Kidney (tissue), 14 donors: ENCODE results near the gene FGFR3. TPM values are rescaled to one million over a fixed set of nuclear protein-coding genes. Genes with fewer than 3 reads are reported as not detected.
A peak's percentile ranks its signal among the peaks of the same experiment; 100 is the strongest.

Experiments used
- DNase-seq, 5 donors: peaks; one replicate each; pipeline ENCODE4 v3.0.0-alpha.2; 2013 to 2020
- FAIRE-seq: peaks from 2 replicates; lab custom pipeline; 2012; peaks lifted over from hg19 to GRCh38; lab: Jason Lieb, UNC
- H3K27ac ChIP-seq, 2 donors: one replicate each; pipeline ENCODE4 v1.7.0; 2013; ENCODE audit warnings: low read depth in 2 of 2, low read length in 2 of 2, inconsistent platforms in 1 of 2
- H3K27me3 ChIP-seq: one replicate; pipeline ENCODE4 v1.7.1; 2013; ENCODE audit warnings: low read length, inconsistent platforms; ENCODE audit not compliant: control insufficient read depth, insufficient read depth
- H3K36me3 ChIP-seq, 3 donors: one replicate each; pipeline versions ENCODE4 v1.7.0 to v1.7.1; 2013; ENCODE audit warnings: low read length in 3 of 3, control low read depth in 1 of 3, inconsistent platforms in 1 of 3; ENCODE audit not compliant: insufficient read depth in 3 of 3, control insufficient read depth in 2 of 3
- H3K4me1 ChIP-seq, 3 donors: one replicate each; pipeline versions ENCODE4 v1.7.0 to v1.7.1; 2013; ENCODE audit warnings: low read length in 3 of 3, inconsistent platforms in 1 of 3, low read depth in 1 of 3; ENCODE audit not compliant: control insufficient read depth in 2 of 3, insufficient read depth in 2 of 3
- H3K4me3 ChIP-seq, 3 donors: one replicate each; pipeline versions ENCODE4 v1.7.0 to v1.8.1; 2013; ENCODE audit warnings: low read length in 3 of 3, control low read depth in 1 of 3, inconsistent platforms in 1 of 3
- H3K9ac ChIP-seq, 3 donors: one replicate each; pipeline versions ENCODE4 v1.7.0 to v1.7.1; 2013; ENCODE audit warnings: low read length in 3 of 3, control low read depth in 1 of 3, inconsistent platforms in 1 of 3
- H3K9me3 ChIP-seq, 3 donors: one replicate each; pipeline versions ENCODE4 v1.7.0 to v1.7.1; 2013; ENCODE audit warnings: low read length in 3 of 3, control low read depth in 1 of 3, inconsistent platforms in 1 of 3; ENCODE audit not compliant: control insufficient read depth in 2 of 3, insufficient read depth in 1 of 3
- intact Hi-C: fragments of 100-400 bp; cut with DNase I; formaldehyde crosslinking; loops from one replicate; pipeline ENCODE4 v1.11.1; 2022
- polyA plus RNA-seq: library from polyadenylated mRNA; stranded (reverse); fragments of 350-450 nt; fragmentation: Illumina TruSeq; extraction: RNeasy Lipid Tissue Mini Kit (QIAGEN cat#74804); gene quantifications from one replicate; pipeline ENCODE4 v1.2.3, GENCODE V29; 2014; ENCODE audit warnings: low read depth, low replicate concordance; ENCODE audit not compliant: insufficient read depth
- total RNA-seq: library from RNA; stranded (reverse); fragmentation: NEBNext Ultra II Directional; extraction: Animal tissue kit (Norgen Biotek cat#: 25700); gene quantifications from one replicate; pipeline ENCODE4 v1.2.1, GENCODE V29; 2021
- TF ChIP-seq, protein P1 (sequence below): IDR thresholded peaks from 3 replicates; pipeline ENCODE4 v1.5.1; 2012; ENCODE audit warnings: mild to moderate bottlenecking, moderate library complexity, borderline replicate concordance; ENCODE audit not compliant: insufficient read depth; ENCODE audit errors: extremely low read depth
- donor health status: control.
- donor health status: control.
- donor health status: control.
- donor health status: control.
- donor health status: control.
- donor health status: DM: yes; HTN: yes; CAD: no.
- donor health status: Normal renal cell carcinoma (clear cell type).

Gene FGFR3
- total and polyA plus RNA-seq, 2 donors from 2014 or later = 25.5 to 28.5 TPM

DNA sequence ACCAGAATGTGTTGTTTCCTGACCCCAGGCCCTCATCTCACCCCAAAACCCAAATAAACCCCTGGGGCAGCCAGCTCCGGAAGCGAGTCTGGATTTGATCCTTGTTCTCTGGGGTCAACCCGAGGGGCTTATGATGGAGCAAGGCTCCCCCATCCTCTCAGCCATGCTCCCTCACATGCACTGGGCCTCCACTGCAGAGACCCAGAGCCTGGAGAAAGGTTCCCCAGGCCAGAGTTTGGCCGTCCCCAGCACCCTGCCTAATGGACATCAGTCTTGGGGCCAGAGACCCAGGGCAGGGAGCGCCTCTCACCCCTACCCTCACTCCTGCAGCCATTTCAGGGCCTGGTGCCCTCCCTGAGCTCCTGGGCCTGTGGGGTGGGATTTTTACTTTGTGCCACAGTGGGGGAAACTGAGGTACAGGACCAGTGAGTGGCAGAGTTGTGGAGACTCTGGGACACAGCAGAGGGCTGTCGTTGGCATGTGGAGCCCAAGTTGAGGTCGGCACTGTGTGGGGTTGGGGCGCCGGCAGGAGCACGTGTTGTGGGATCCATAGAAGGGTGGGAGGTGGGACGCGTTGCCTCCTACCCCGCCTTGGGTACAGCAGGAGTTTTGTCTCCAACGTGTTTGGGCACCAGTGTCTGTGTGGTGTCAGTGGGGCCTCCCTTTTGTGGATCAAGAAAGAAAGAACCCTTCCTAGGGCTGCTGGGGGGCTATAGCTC is 3.6 kb downstream of the FGFR3 start:
- TF ChIP-seq, protein P1, sequence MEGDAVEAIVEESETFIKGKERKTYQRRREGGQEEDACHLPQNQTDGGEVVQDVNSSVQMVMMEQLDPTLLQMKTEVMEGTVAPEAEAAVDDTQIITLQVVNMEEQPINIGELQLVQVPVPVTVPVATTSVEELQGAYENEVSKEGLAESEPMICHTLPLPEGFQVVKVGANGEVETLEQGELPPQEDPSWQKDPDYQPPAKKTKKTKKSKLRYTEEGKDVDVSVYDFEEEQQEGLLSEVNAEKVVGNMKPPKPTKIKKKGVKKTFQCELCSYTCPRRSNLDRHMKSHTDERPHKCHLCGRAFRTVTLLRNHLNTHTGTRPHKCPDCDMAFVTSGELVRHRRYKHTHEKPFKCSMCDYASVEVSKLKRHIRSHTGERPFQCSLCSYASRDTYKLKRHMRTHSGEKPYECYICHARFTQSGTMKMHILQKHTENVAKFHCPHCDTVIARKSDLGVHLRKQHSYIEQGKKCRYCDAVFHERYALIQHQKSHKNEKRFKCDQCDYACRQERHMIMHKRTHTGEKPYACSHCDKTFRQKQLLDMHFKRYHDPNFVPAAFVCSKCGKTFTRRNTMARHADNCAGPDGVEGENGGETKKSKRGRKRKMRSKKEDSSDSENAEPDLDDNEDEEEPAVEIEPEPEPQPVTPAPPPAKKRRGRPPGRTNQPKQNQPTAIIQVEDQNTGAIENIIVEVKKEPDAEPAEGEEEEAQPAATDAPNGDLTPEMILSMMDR = no peak
- peaks cover 0 to 18% (median 0%) of the 10 kb centered on the region in 3 donors for H3K4me1 ChIP-seq
- H3K9ac ChIP-seq = peak overlapping the region in 1 of 3 donors; percentile 55
- FAIRE-seq = no peak
- DNase-seq = no peak
- no peaks in the 10 kb centered on the region for H3K27me3 ChIP-seq
- intact Hi-C loops = no loop called here
- no peaks in the 10 kb centered on the region for H3K9me3 ChIP-seq
- peak overlapping the region in 1 of 3 donors; percentile 58 for H3K4me3 ChIP-seq
- peak overlapping the region; percentile 43 to 53 for H3K27ac ChIP-seq
- peaks cover 0 to 2% (median 0%) of the 10 kb centered on the region in 3 donors for H3K36me3 ChIP-seq

- no peaks in the 10 kb centered on the region for H3K27me3 ChIP-seq
- peaks cover 0 to 2% (median 0%) of the 10 kb centered on the region in 3 donors for H3K36me3 ChIP-seq
- intact Hi-C loops = no loop called here
- H3K4me1 ChIP-seq = peaks cover 0 to 18% (median 0%) of the 10 kb centered on the region in 3 donors
- H3K9me3 ChIP-seq = no peaks in the 10 kb centered on the region
- peak overlapping the region; percentile 25 to 53 for H3K27ac ChIP-seq
- no peak for FAIRE-seq
- TF ChIP-seq, protein P1 = no peak
- H3K4me3 ChIP-seq = peak overlapping the region in 1 of 3 donors; percentile 58
- peak overlapping the region in 1 of 3 donors; percentile 19 for H3K9ac ChIP-seq
- no peak for DNase-seq
These were observed 4.3 kb downstream of the FGFR3 start for GRCh38 chr4:1797298-1797860.

GRCh38 chr4:1797861-1798579 is 4.9 kb downstream of the FGFR3 start:
- no peaks in the 10 kb centered on the region for H3K27me3 ChIP-seq
- intact Hi-C loops = no loop called here
- peak overlapping the region in 1 of 2 donors; percentile 25 for H3K27ac ChIP-seq
- TF ChIP-seq, protein P1 = no peak
- H3K9me3 ChIP-seq = no peaks in the 10 kb centered on the region
- no peak overlapping the region for H3K9ac ChIP-seq
- no peak overlapping the region for H3K4me3 ChIP-seq
- FAIRE-seq (no peak), DNase-seq (peak in 3 of 5 donors; percentile 20 to 60 (median 49))
- peaks cover 0 to 2% (median 0%) of the 10 kb centered on the region in 3 donors for H3K36me3 ChIP-seq
- peaks cover 0 to 18% (median 0%) of the 10 kb centered on the region in 3 donors for H3K4me1 ChIP-seq
